OCI-LY1 (cell line): ENCODE results near the gene ZNF281.

Experiments
- H2AFZ ChIP-seq: fragments of 200-600 bp; sonication (generic), shearing (Covaris generic); 2 replicates; pipeline ENCODE4 v1.6.0; 2014; ENCODE audit warnings: antibody characterized with exemption, mild to moderate bottlenecking, low read length
- H3F3A ChIP-seq: fragments of 200-600 bp; sonication (generic), shearing (Covaris generic); 2 replicates; pipeline ENCODE4 v1.6.0; 2014; ENCODE audit warnings: mild to moderate bottlenecking, antibody characterized with exemption, low read length, moderate library complexity; ENCODE audit not compliant: insufficient read depth
- H3K27ac ChIP-seq: fragments of 200-600 bp; sonication (generic); 2 replicates; pipeline ENCODE4 v1.5.1; 2014; ENCODE audit warnings: low read length, mixed run types, mild to moderate bottlenecking, low read depth; ENCODE audit not compliant: poor library complexity, severe bottlenecking
- H3K27me3 ChIP-seq: fragments of 200-600 bp; sonication (generic); 2 replicates; pipeline ENCODE4 v1.6.0; 2014; ENCODE audit warnings: antibody characterized with exemption, mild to moderate bottlenecking, low read length, moderate library complexity; ENCODE audit not compliant: insufficient read depth
- H3K36me3 ChIP-seq: fragments of 200-600 bp; sonication (generic); 2 replicates; pipeline ENCODE4 v1.6.1; 2014; ENCODE audit warnings: mild to moderate bottlenecking, antibody characterized with exemption, low read length, moderate library complexity, mixed read lengths; ENCODE audit not compliant: insufficient read depth
- H3K4me1 ChIP-seq: fragments of 200-600 bp; sonication (generic); 2 replicates; pipeline ENCODE4 v1.5.1; 2014; ENCODE audit warnings: mild to moderate bottlenecking, low read length, moderate library complexity; ENCODE audit not compliant: insufficient read depth, severe bottlenecking
- H3K4me2 ChIP-seq: fragments of 200-600 bp; sonication (generic), shearing (Covaris generic); 2 replicates; pipeline ENCODE4 v1.6.1; 2014; ENCODE audit warnings: low read length
- H3K4me3 ChIP-seq: fragments of 200-600 bp; sonication (generic); 2 replicates; pipeline ENCODE4 v1.5.1; 2014; ENCODE audit warnings: low read length, low read depth, mild to moderate bottlenecking, mixed read lengths; ENCODE audit not compliant: poor library complexity, severe bottlenecking
- H3K79me2 ChIP-seq: fragments of 200-600 bp; shearing (Covaris generic); 2 replicates; pipeline ENCODE4 v1.6.1; 2016; ENCODE audit warnings: mixed run types, low read length, mixed read lengths; ENCODE audit not compliant: insufficient read depth
- H3K9ac ChIP-seq: fragments of 200-600 bp; sonication (generic), shearing (Covaris generic); 2 replicates; pipeline ENCODE4 v1.6.1; 2014; ENCODE audit warnings: mild to moderate bottlenecking, low read length, mixed read lengths
- H3K9me2 ChIP-seq: fragments of 200-600 bp; sonication (generic), shearing (Covaris generic); 2 replicates; pipeline ENCODE4 v1.6.1; 2014; ENCODE audit warnings: low read depth, mild to moderate bottlenecking, low read length, mixed read lengths
- H3K9me3 ChIP-seq: fragments of 200-600 bp; shearing (Covaris generic); 2 replicates; pipeline ENCODE4 v1.6.1; 2014; ENCODE audit warnings: low read length, mixed read lengths
- H4K20me1 ChIP-seq: fragments of 200-600 bp; sonication (generic), shearing (Covaris generic); 2 replicates; pipeline ENCODE4 v1.6.0; 2016; ENCODE audit warnings: mild to moderate bottlenecking, low read length; ENCODE audit not compliant: insufficient read depth
- CTCF ChIP-seq: fragments of 200-600 bp; sonication (generic), shearing (Covaris generic); IDR thresholded peaks from 2 replicates; pipeline ENCODE4 v1.5.1; 2017; ENCODE audit warnings: mild to moderate bottlenecking, antibody characterized with exemption, low read length, moderate library complexity, mixed read lengths
- EZH2 ChIP-seq: fragments of 200-600 bp; sonication (generic), shearing (Covaris generic); IDR thresholded peaks from 2 replicates; pipeline ENCODE4 v1.8.0; 2017; ENCODE audit warnings: borderline replicate concordance, mixed run types, mild to moderate bottlenecking, antibody characterized with exemption, low read length, moderate library complexity, mixed read lengths

Gene ZNF281

GRCh38 chr1:200409761-200410565 is at the start of gene ZNF281:
Gene ZNF281 (minus strand): TSS chr1:200410036. CDS start chr1:200409705, 331 bp downstream.
- H3K79me2 ChIP-seq: peaks cover 33% of the 10 kb centered on the region
- peak within 1 kb of the TSS; percentile 94 for H3K9ac ChIP-seq
- TF ChIP-seq CTCF (no peak), EZH2 (no peak)
- no peaks in the 10 kb centered on the region for H3K9me2 ChIP-seq
- H3K27ac ChIP-seq: peak within 1 kb of the TSS; percentile 30
- H4K20me1 ChIP-seq: no peaks in the 10 kb centered on the region
- H3K36me3 ChIP-seq: peaks cover 41% of the 10 kb centered on the region
- peaks cover 50% of the 10 kb centered on the region for H3K4me1 ChIP-seq
- H2AFZ ChIP-seq: peak within 1 kb of the TSS; percentile 32
- peak within 1 kb of the TSS; percentile 84 for H3K4me2 ChIP-seq
- peak within 1 kb of the TSS; percentile 98 for H3K4me3 ChIP-seq
- no peaks in the 10 kb centered on the region for H3K9me3 ChIP-seq
- no peaks in the 10 kb centered on the region for H3F3A ChIP-seq
- H3K27me3 ChIP-seq: no peaks in the 10 kb centered on the region

- Histone ChIP-seq H3K79me2 (no peaks in the 10 kb centered on the region), H3K9me3 (no peaks in the 10 kb centered on the region), H3K4me3 (no peak overlapping the region), H3K27me3 (no peaks in the 10 kb centered on the region), H2AFZ (no peak overlapping the region), H3K4me1 (no peaks in the 10 kb centered on the region), H3K36me3 (no peaks in the 10 kb centered on the region), H4K20me1 (no peaks in the 10 kb centered on the region), H3F3A (no peaks in the 10 kb centered on the region), H3K9ac (no peak overlapping the region), H3K9me2 (no peaks in the 10 kb centered on the region), H3K27ac (no peak overlapping the region), H3K4me2 (no peak overlapping the region)
- no peak for TF ChIP-seq EZH2
- TF ChIP-seq CTCF: no peak
Measured at GRCh38 chr1:200458780-200459179, 48.9 kb upstream of the ZNF281 start.

- Histone ChIP-seq H3K9me3 (no peaks in the 10 kb centered on the region), H2AFZ (no peak overlapping the region), H3K4me2 (no peak overlapping the region), H3K27ac (no peak overlapping the region), H3K79me2 (no peaks in the 10 kb centered on the region), H3K4me3 (no peak overlapping the region), H3K36me3 (no peaks in the 10 kb centered on the region), H3K27me3 (no peaks in the 10 kb centered on the region), H3K9me2 (no peaks in the 10 kb centered on the region), H3K4me1 (no peaks in the 10 kb centered on the region), H3F3A (no peaks in the 10 kb centered on the region), H3K9ac (no peak overlapping the region), H4K20me1 (no peaks in the 10 kb centered on the region)
- TF ChIP-seq EZH2 (no peak), CTCF (no peak)
Measured at GRCh38 chr1:200457810-200458209, 48.0 kb upstream of the ZNF281 start.
